Measurements from ENCODE around the gene PTH1R.

GRCh38 chr3:46934072-46934471 is 56.6 kb downstream of the PTH1R start:
- TF ChIP-seq CTCF (IDR thresholded peaks at IDR 0.05; ENCODE audit: low read depth, low read length) (no peak), EZH2phosphoT487 (IDR thresholded peaks at IDR 0.05; ENCODE audit: low read depth) (no peak)

Measured in OCI-LY3 (cell line).